DOHH2 (cell line): ENCODE results near the gene PKIG.

Source experiments
- H3F3A ChIP-seq: fragments of 200-600 bp; sonication (generic), shearing (Covaris generic); 2 replicates; pipeline ENCODE4 v1.6.0; 2016; ENCODE audit warnings: antibody characterized with exemption, mild to moderate bottlenecking; ENCODE audit not compliant: control insufficient read depth, insufficient read depth
- H3K27ac ChIP-seq: fragments of 200-600 bp; sonication (generic); 2 replicates; pipeline ENCODE4 v1.5.1; 2014; ENCODE audit warnings: low read depth, mild to moderate bottlenecking, low read length, moderate library complexity
- H3K27me3 ChIP-seq: fragments of 200-600 bp; sonication (generic); 2 replicates; pipeline ENCODE4 v1.6.1; 2014; ENCODE audit warnings: mild to moderate bottlenecking, low read length, mixed read lengths; ENCODE audit not compliant: control insufficient read depth
- H3K36me3 ChIP-seq: fragments of 200-600 bp; sonication (generic); 2 replicates; pipeline ENCODE4 v1.6.1; 2014; ENCODE audit warnings: mild to moderate bottlenecking, low read length, moderate library complexity, mixed read lengths; ENCODE audit not compliant: control insufficient read depth
- H3K4me1 ChIP-seq: fragments of 200-600 bp; sonication (generic); 2 replicates; pipeline ENCODE4 v1.6.1; 2014; ENCODE audit warnings: mild to moderate bottlenecking, low read length, mixed read lengths; ENCODE audit not compliant: control insufficient read depth
- H3K4me2 ChIP-seq: fragments of 200-600 bp; sonication (generic); 2 replicates; pipeline ENCODE4 v1.6.0; 2014; ENCODE audit warnings: mild to moderate bottlenecking, low read length, moderate library complexity
- H3K4me3 ChIP-seq: fragments of 200-600 bp; sonication (generic); 2 replicates; pipeline ENCODE4 v1.5.1; 2014; ENCODE audit warnings: mild to moderate bottlenecking, low read length, mixed read lengths
- H3K79me2 ChIP-seq: fragments of 200-600 bp; sonication (generic); 2 replicates; pipeline ENCODE4 v1.6.1; 2014; ENCODE audit warnings: mild to moderate bottlenecking, low read length, mixed read lengths; ENCODE audit not compliant: control insufficient read depth
- H3K9me2 ChIP-seq: fragments of 200-600 bp; sonication (generic); replicated peaks from 2 replicates; pipeline ENCODE4 v1.6.1; 2014; ENCODE audit warnings: mild to moderate bottlenecking, low read length, mixed read lengths; ENCODE audit not compliant: control insufficient read depth
- H3K9me3 ChIP-seq: fragments of 200-600 bp; sonication (generic); 2 replicates; pipeline ENCODE4 v1.6.1; 2014; ENCODE audit warnings: antibody characterized with exemption, low read length, mixed read lengths; ENCODE audit not compliant: control insufficient read depth, insufficient read depth
- H4K20me1 ChIP-seq: fragments of 200-600 bp; sonication (generic); 2 replicates; pipeline ENCODE4 v1.6.0; 2014; ENCODE audit warnings: low read depth, mild to moderate bottlenecking, antibody characterized with exemption, low read length, moderate library complexity; ENCODE audit not compliant: control insufficient read depth, insufficient read depth
- CTCF ChIP-seq: fragments of 200-600 bp; sonication (generic); IDR thresholded peaks from one replicate; pipeline ENCODE4 v1.5.1; 2014; ENCODE audit warnings: antibody characterized with exemption, mild to moderate bottlenecking, low read depth, low read length; ENCODE audit not compliant: poor library complexity, severe bottlenecking
- EZH2phosphoT487 ChIP-seq: fragments of 200-600 bp; sonication (generic); IDR thresholded peaks from 2 replicates; pipeline ENCODE4 v1.6.1; 2017; ENCODE audit warnings: borderline replicate concordance, mild to moderate bottlenecking, antibody characterized with exemption, low read length, moderate library complexity, mixed read lengths

The PKIG gene

DNA sequence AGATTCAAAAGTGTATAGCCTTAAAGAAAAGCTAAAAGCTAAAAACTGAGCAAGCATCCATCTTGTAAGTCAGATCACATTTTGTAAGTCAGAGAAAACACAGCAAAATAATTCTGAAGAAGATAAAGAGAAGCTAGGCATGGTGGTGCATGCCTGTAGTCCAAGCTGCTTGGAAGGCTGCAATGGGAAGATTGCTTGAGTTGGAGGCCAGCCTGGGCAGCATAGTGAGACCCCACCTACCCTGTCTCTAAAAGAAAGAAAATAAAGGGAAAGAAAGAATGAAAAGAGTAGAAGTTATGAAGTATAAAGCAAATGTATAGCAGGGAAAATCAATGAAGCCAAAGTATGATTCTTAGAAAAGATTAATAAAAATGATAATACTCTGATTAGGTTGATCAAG, 20.5 kb upstream of the PKIG start:
- Histone ChIP-seq H3K4me3 (no peak overlapping the region), H3K79me2 (no peaks in the 10 kb centered on the region)
- TF ChIP-seq EZH2phosphoT487 (no peak), CTCF (no peak)

GRCh38 chr20:44566018-44566417, 16.4 kb upstream of the PKIG start:
- Histone ChIP-seq H3K9me3 (no peaks in the 10 kb centered on the region), H3K79me2 (no peaks in the 10 kb centered on the region), H3F3A (no peaks in the 10 kb centered on the region), H3K27me3 (no peaks in the 10 kb centered on the region), H3K4me2 (no peak overlapping the region), H3K9me2 (no peaks in the 10 kb centered on the region), H3K4me1 (no peaks in the 10 kb centered on the region), H3K36me3 (no peaks in the 10 kb centered on the region), H4K20me1 (no peaks in the 10 kb centered on the region), H3K4me3 (no peak overlapping the region), H3K27ac (no peak overlapping the region)
- TF ChIP-seq EZH2phosphoT487 (no peak), CTCF (no peak)

More for the DNA sequence above, 20.5 kb upstream of the PKIG start:
- H3K4me2 ChIP-seq: no peak overlapping the region
- H3F3A ChIP-seq: no peaks in the 10 kb centered on the region
- no peaks in the 10 kb centered on the region for H3K9me2 ChIP-seq
- H3K36me3 ChIP-seq: no peaks in the 10 kb centered on the region
- H4K20me1 ChIP-seq: no peaks in the 10 kb centered on the region
- H3K4me1 ChIP-seq: peaks cover 14% of the 10 kb centered on the region
- H3K27me3 ChIP-seq: no peaks in the 10 kb centered on the region
- H3K9me3 ChIP-seq: no peaks in the 10 kb centered on the region
- H3K27ac ChIP-seq: no peak overlapping the region

DNA sequence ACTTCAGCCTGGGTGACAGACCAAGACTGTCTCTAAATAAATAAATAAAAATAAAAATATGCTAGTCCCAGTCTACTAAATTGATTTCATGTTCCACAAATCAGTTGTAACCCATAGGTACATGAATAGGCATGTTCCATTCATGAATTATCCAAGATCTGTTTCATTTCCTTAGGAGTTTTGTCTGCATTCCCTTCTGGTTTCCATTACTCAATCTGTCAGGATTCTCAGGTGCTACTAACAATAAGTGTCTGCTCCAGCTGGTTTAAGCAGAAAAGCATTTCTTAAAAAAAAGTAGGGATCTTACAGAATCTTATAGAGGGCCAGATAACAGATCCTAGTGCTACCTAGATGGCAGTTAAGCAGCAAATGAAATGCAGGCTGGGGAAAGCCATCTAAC, 15.6 kb upstream of the PKIG start:
- no peaks in the 10 kb centered on the region for H3K79me2 ChIP-seq
- no peak overlapping the region for H3K4me3 ChIP-seq
- H4K20me1 ChIP-seq: no peaks in the 10 kb centered on the region
- no peak overlapping the region for H3K27ac ChIP-seq
- no peak overlapping the region for H3K4me2 ChIP-seq
- H3F3A ChIP-seq: no peaks in the 10 kb centered on the region
- no peaks in the 10 kb centered on the region for H3K27me3 ChIP-seq
- TF ChIP-seq CTCF: no peak
- TF ChIP-seq EZH2phosphoT487: no peak
- H3K9me3 ChIP-seq: no peaks in the 10 kb centered on the region
- no peaks in the 10 kb centered on the region for H3K9me2 ChIP-seq
- no peaks in the 10 kb centered on the region for H3K36me3 ChIP-seq
- H3K4me1 ChIP-seq: peaks cover 7% of the 10 kb centered on the region

DNA sequence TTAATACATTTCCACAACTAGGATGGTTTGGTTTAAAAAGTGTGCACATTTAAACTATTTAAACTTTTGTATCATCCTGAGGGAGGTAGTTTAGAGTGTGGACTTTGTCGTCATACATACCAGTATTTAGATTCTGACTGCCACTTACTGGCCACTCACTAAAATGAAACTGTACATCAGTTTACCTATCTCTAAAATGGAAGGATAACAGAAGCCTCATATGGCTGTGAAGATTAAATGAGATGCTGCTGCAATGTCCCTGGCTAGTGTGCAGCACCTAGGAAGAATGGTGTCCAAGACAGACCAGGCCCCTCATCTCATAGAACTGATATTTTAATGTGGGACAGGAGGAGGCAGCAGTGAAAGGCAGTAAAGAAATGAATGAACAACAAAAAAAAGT, 12.0 kb upstream of the PKIG start:
- Histone ChIP-seq H3K4me1 (peaks cover 32% of the 10 kb centered on the region), H3K27me3 (no peaks in the 10 kb centered on the region), H3K79me2 (no peaks in the 10 kb centered on the region), H3K36me3 (no peaks in the 10 kb centered on the region), H3K4me2 (no peak overlapping the region), H3K9me2 (no peaks in the 10 kb centered on the region), H3F3A (no peaks in the 10 kb centered on the region; the same call in 1 of the 2 replicates), H4K20me1 (no peaks in the 10 kb centered on the region), H3K27ac (no peak overlapping the region), H3K9me3 (no peaks in the 10 kb centered on the region), H3K4me3 (no peak overlapping the region)
- TF ChIP-seq CTCF (no peak), EZH2phosphoT487 (no peak)
